AG04450 (cell line): ENCODE data around the gene FAM114A1. TPM values are rescaled to one million over a fixed set of nuclear protein-coding genes. Genes with fewer than 3 reads are reported as not detected.

ENCODE experiments used
- CTCF ChIA-PET: fragments of 300-600, 350-600 bp; formaldehyde crosslinking; extraction: SDS; loops from one replicate; lab custom pipeline; 2022; ENCODE audit warnings: antibody characterized with exemption, inconsistent platforms; lab: Charles Lee
- POLR2A ChIA-PET: fragments of 350-600 bp; formaldehyde crosslinking; extraction: SDS; loops from one replicate; lab custom pipeline; 2021; ENCODE audit warnings: antibody characterized with exemption, inconsistent platforms; lab: Yijun Ruan, JAX
- DNase-seq: peaks from one replicate; pipeline ENCODE4 v3.0.0-alpha.2; 2011; ENCODE audit warnings: low read depth, low spot score
- H3K27ac ChIP-seq: one replicate; pipeline ENCODE4 v1.5.1; 2012; ENCODE audit warnings: low read depth, low read length, control low read depth
- H3K27me3 ChIP-seq: one replicate; pipeline ENCODE4 v1.6.0; 2012; ENCODE audit warnings: low read length; ENCODE audit not compliant: control insufficient read depth, insufficient read depth
- H3K4me3 ChIP-seq: 2 replicates; pipeline ENCODE4 v1.5.1; 2011; ENCODE audit warnings: mild to moderate bottlenecking, low read depth, low read length, control low read depth
- H3K9me3 ChIP-seq: 2 replicates; pipeline ENCODE4 v1.5.1; 2012; ENCODE audit warnings: low read length; ENCODE audit not compliant: control insufficient read depth, insufficient read depth
- polyA plus RNA-seq: library from polyadenylated mRNA; depleted of rRNA; stranded (reverse); fragments of >200 nt; gene quantifications from 2 replicates; pipeline ENCODE4 v1.2.3, GENCODE V29; 2011
- TF ChIP-seq, protein P1 (sequence below): IDR thresholded peaks from 2 replicates; pipeline ENCODE4 v1.5.1; 2011; ENCODE audit warnings: low read depth, low read length, control low read depth, inconsistent platforms

The FAM114A1 gene
- polyA plus RNA-seq, 1 experiment = 303 TPM

DNA sequence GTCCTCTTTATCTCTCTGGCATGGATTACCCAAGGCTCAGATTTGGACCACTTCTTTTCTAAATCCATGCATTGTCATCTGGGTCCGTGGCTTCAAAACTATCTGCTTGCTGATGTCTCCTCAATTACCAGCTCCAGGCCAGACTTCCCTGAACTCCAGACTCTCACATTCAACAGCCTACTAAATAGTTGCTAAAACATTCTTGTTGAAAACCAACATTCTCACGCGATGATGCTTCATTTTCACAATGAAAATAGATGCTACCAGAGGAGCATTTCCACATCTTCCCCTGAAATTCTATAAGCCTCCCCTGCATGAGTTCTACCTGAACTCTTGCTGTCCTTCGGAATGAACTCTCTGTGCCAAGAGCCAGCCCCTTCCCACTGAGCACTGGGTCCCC is 5.8 kb upstream of the FAM114A1 start:
- H3K9me3 ChIP-seq = no peaks in the 10 kb centered on the region
- DNase-seq = no peak
- no peaks in the 10 kb centered on the region for H3K27me3 ChIP-seq
- ChIA-PET CTCF (interaction anchor here (2.1 kb wide), 1 partner anchor 102 kb away, joined by 21 read pairs; no protein-coding TSS in a partner anchor), POLR2A (no interaction called here)
- H3K4me3 ChIP-seq = no peak overlapping the region
- H3K27ac ChIP-seq = no peak overlapping the region
- TF ChIP-seq, protein P1, sequence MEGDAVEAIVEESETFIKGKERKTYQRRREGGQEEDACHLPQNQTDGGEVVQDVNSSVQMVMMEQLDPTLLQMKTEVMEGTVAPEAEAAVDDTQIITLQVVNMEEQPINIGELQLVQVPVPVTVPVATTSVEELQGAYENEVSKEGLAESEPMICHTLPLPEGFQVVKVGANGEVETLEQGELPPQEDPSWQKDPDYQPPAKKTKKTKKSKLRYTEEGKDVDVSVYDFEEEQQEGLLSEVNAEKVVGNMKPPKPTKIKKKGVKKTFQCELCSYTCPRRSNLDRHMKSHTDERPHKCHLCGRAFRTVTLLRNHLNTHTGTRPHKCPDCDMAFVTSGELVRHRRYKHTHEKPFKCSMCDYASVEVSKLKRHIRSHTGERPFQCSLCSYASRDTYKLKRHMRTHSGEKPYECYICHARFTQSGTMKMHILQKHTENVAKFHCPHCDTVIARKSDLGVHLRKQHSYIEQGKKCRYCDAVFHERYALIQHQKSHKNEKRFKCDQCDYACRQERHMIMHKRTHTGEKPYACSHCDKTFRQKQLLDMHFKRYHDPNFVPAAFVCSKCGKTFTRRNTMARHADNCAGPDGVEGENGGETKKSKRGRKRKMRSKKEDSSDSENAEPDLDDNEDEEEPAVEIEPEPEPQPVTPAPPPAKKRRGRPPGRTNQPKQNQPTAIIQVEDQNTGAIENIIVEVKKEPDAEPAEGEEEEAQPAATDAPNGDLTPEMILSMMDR = no peak

DNA sequence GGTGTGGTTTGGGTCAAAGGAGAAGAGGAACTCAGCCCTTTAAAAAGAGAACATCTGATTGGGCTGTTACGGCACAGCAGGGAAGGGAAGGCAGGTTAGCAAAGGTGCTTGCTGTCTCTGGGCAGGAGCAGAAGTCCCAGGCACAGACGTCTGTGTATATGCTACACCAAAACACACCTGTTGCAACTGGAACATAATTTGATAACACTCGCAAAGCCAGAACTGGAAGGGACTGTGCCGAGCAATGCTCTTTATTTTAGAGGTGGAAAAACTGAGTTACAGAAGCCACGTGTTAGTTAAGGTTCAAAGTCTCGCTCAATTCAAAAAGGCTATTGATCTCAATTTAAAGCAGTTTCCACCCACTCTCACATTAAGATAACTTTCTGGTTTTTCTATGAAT is 2.2 kb upstream of the FAM114A1 start:
- ChIA-PET POLR2A (no interaction called here), CTCF (interaction anchor here (1.4 kb wide), 1 partner anchor 10 kb away, joined by 8 read pairs; no protein-coding TSS in a partner anchor)
- Histone ChIP-seq H3K9me3 (peaks cover 6% of the 10 kb centered on the region; the same call in 1 of the 2 replicates), H3K4me3 (no peak overlapping the region), H3K27ac (no peak overlapping the region), H3K27me3 (no peaks in the 10 kb centered on the region)
- DNase-seq = no peak
- TF ChIP-seq, protein P1 = no peak

DNA sequence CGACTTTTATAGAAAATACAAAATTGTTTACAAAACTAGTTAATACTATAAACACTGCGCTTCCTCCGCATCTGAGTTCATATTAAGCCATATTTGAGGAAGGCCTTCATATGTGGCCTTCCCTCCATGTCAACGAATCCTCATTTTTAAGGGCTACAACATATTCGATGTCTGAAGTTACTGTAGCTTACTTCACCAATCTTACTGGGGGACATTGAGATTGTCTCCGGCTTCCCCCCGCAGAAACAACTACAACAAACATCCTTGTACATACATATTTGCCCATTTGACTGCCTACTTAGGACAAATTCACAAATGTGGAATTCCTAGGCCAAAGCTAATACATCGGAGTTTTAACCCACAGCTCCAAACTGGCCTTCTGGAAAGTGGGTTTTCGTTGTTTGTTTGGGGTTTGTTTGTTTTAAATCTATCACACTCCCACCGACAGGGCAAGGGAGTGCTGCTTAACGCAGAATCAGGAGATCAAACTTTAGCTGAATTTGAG is 581 bp upstream of the FAM114A1 start:
- TF ChIP-seq, protein P1 = no peak
- CTCF ChIA-PET = interaction anchor here (0.5 to 1.4 kb wide), 7 partner anchors 11 to 547 kb away, joined by 3 to 8 read pairs (median 4); partner anchors contain the start of genes TLR10 and TLR6

DNA sequence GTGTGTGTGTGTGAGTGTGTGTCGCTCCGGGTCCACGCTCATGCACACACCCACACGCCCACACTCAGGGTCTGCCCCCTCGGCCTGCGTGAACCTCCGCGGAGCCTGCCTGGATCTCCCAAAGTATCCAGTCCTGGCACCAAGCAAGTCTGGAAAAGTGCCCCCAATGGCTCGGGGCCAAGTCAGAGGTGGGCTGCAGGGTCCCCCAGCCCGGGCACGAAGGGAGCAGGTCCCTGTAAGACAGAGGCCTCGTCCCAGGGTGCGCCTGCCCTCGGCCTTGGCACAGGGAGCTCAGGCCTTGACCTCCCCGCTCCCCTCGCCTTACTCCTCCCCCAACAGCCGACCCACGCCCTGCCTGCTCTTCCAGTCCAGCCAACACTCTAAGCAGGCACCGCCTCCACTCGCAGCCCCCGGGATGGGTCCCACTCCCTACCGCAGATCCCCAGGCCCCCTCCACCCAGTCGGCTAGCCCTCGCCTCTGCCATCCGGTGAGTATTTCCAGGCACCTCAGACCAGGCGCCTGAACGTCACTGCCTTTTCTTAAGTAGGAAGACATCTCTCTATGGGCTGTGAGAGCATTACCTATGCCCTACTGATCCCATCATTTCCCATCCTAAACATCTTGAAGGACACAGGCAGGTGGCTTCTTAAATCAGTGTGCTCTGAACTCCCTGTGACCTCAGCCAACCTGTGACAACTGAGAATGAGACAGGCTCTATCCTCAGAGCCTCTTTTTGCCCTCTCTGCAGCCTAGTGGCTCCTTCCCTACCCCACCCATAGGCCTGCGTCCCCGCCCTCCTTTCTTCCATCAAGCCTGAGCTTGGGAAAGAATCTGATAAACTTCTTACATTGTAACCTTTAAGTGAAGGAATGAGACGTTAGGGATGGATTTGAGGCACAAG is 704 bp downstream of the FAM114A1 start:
- peak overlapping the region; percentile 97 for H3K4me3 ChIP-seq
- no peaks in the 10 kb centered on the region for H3K27me3 ChIP-seq
- ChIA-PET CTCF (interaction anchor here (1.4 kb wide), 1 partner anchor 12 kb away, joined by 5 read pairs; the partner anchor contains the start of gene TLR6), POLR2A (interaction anchor here (0.6 to 2.0 kb wide), 7 partner anchors 9 to 1182 kb away, joined by 3 to 8 read pairs (median 3); partner anchors contain the start of gene RELL1)
- TF ChIP-seq, protein P1 = no peak
- no peak for DNase-seq
- peak overlapping the region; percentile 97 for H3K27ac ChIP-seq
- peaks cover 6% of the 10 kb centered on the region; the same call in 1 of the 2 replicates for H3K9me3 ChIP-seq

More for the DNA sequence above, 581 bp upstream of the FAM114A1 start:
- Histone ChIP-seq H3K9me3 (peaks cover 6% of the 10 kb centered on the region; the same call in 1 of the 2 replicates), H3K4me3 (peak overlapping the region; percentile 97), H3K27ac (peak overlapping the region; percentile 72), H3K27me3 (no peaks in the 10 kb centered on the region)
- no peak for DNase-seq
- POLR2A ChIA-PET = interaction anchor here (0.6 to 0.7 kb wide), 2 partner anchors 22 to 694 kb away, joined by 3 read pairs; no protein-coding TSS in a partner anchor
